ENCODE data around the gene BPIFB6. TPM values are rescaled to one million over a fixed set of nuclear protein-coding genes. Genes with fewer than 3 reads are reported as not detected.

The BPIFB6 gene
- polyA plus RNA-seq, 3 donors: not detected

GRCh38 chr20:33086052-33086722, 54.7 kb downstream of the BPIFB6 start:
- H3K9me3 Mint-ChIP-seq: no peaks in the 10 kb centered on the region

GRCh38 chr20:33091147-33091546, 59.7 kb downstream of the BPIFB6 start:
- H3K4me3 Mint-ChIP-seq: no peak overlapping the region
- no peaks in the 10 kb centered on the region for H3K9me3 ChIP-seq (replicated peaks in 1 of 2; ENCODE audit: control insufficient read depth in 1 of 2, insufficient read depth in 1 of 2, low read length in 2 of 2)
- H3K27ac ChIP-seq (ENCODE audit: low read depth in 1 of 2, low read length in 2 of 2): no peak overlapping the region
- intact Hi-C loops (cut with micrococcal nuclease): no loop called here
- H3K4me3 ChIP-seq (replicated peaks in 1 of 3; ENCODE audit: low read depth in 2 of 3, low read length in 3 of 3): no peak overlapping the region
- H2AFZ ChIP-seq (ENCODE audit: insufficient read depth, low read depth, low read length, poor library complexity, severe bottlenecking): no peak overlapping the region
- H3K4me1 Mint-ChIP-seq: no peaks in the 10 kb centered on the region
- no peaks in the 10 kb centered on the region for H3K36me3 Mint-ChIP-seq
- H3K4me2 ChIP-seq (replicated peaks; ENCODE audit: extremely low read depth, low read length, poor library complexity, severe bottlenecking): no peak overlapping the region
- WGBS (ENCODE audit: insufficient coverage): no CpG with 5 or more reads among the region's 3 CpGs
- H4K20me1 ChIP-seq (ENCODE audit: insufficient read depth, low read length): no peaks in the 10 kb centered on the region
- no peak for TF ChIP-seq CTCF (IDR thresholded peaks at IDR 0.05)
- H3K27ac Mint-ChIP-seq: no peak overlapping the region
- H3K9me3 Mint-ChIP-seq: no peaks in the 10 kb centered on the region
- H3K4me1 ChIP-seq (ENCODE audit: control insufficient read depth in 1 of 2, insufficient read depth in 2 of 2, low read length in 2 of 2): no peaks in the 10 kb centered on the region
- H3K79me2 ChIP-seq (ENCODE audit: insufficient read depth, low read length): no peaks in the 10 kb centered on the region
- peaks cover 2 to 4% (median 3%) of the 10 kb centered on the region in 3 donors for H3K27me3 Mint-ChIP-seq (ENCODE audit: low read depth in 3 of 3)
- no peak overlapping the region for H3K9ac ChIP-seq (ENCODE audit: insufficient read depth, low read length, poor library complexity, severe bottlenecking)
- DNase-seq: no peak
- H3K36me3 ChIP-seq (replicated peaks in 1 of 2; ENCODE audit: control insufficient read depth in 1 of 2, insufficient read depth in 2 of 2, low read length in 2 of 2): no peaks in the 10 kb centered on the region
- no peaks in the 10 kb centered on the region for H3K27me3 ChIP-seq (ENCODE audit: control insufficient read depth in 2 of 2, insufficient read depth in 2 of 2, low read length in 2 of 2)

More at GRCh38 chr20:33086052-33086722, 54.7 kb downstream of the BPIFB6 start:
- H3K36me3 Mint-ChIP-seq: no peaks in the 10 kb centered on the region
- Histone ChIP-seq H3K27me3 (ENCODE audit: control insufficient read depth in 2 of 2, insufficient read depth in 2 of 2, low read length in 2 of 2) (no peaks in the 10 kb centered on the region), H2AFZ (ENCODE audit: insufficient read depth, low read depth, low read length, poor library complexity, severe bottlenecking) (no peak overlapping the region), H3K4me2 (replicated peaks; ENCODE audit: extremely low read depth, low read length, poor library complexity, severe bottlenecking) (no peak overlapping the region), H3K36me3 (replicated peaks in 1 of 2; ENCODE audit: control insufficient read depth in 1 of 2, insufficient read depth in 2 of 2, low read length in 2 of 2) (no peaks in the 10 kb centered on the region), H3K27ac (ENCODE audit: low read depth in 1 of 2, low read length in 2 of 2) (no peak overlapping the region), H4K20me1 (ENCODE audit: insufficient read depth, low read length) (no peaks in the 10 kb centered on the region), H3K9ac (ENCODE audit: insufficient read depth, low read length, poor library complexity, severe bottlenecking) (no peak overlapping the region), H3K9me3 (replicated peaks in 1 of 2; ENCODE audit: control insufficient read depth in 1 of 2, insufficient read depth in 1 of 2, low read length in 2 of 2) (no peaks in the 10 kb centered on the region), H3K4me1 (ENCODE audit: control insufficient read depth in 1 of 2, insufficient read depth in 2 of 2, low read length in 2 of 2) (no peaks in the 10 kb centered on the region), H3K4me3 (replicated peaks in 1 of 3; ENCODE audit: low read depth in 2 of 3, low read length in 3 of 3) (no peak overlapping the region), H3K79me2 (ENCODE audit: insufficient read depth, low read length) (no peaks in the 10 kb centered on the region)
- H3K27me3 Mint-ChIP-seq (ENCODE audit: low read depth in 3 of 3): peaks cover 1 to 3% (median 2%) of the 10 kb centered on the region in 3 donors
- WGBS (ENCODE audit: insufficient coverage): 96% methylated on average over 11 of the region's 14 CpGs
- intact Hi-C loops (cut with micrococcal nuclease): no loop called here
- H3K4me1 Mint-ChIP-seq: peaks cover 4% of the 10 kb centered on the region
- no peak overlapping the region for H3K4me3 Mint-ChIP-seq
- no peak overlapping the region for H3K27ac Mint-ChIP-seq
- DNase-seq: no peak
- no peak for TF ChIP-seq CTCF (IDR thresholded peaks at IDR 0.05)

Data from CD14-positive monocyte (primary cell).